ENCODE measurements around the gene GSN. TPM values are rescaled to one million over a fixed set of nuclear protein-coding genes. Genes with fewer than 3 reads are reported as not detected.
A peak's percentile ranks its signal among the peaks of the same experiment; 100 is the strongest.

GSN gene
- polyA plus RNA-seq, 1 of the 3 experiments (the other 2 are of a cell fraction), result 168 TPM

- POLR2A ChIA-PET, result no interaction called here
- H3K4me1 ChIP-seq (ENCODE audit: control insufficient read depth in 1 of 2, insufficient read depth in 2 of 2, low read depth in 1 of 2, low read length in 1 of 2), result peaks cover 33 to 80% of the 10 kb centered on the region in 2 experiments; a peak in 3 of 4 replicates
- TF ChIP-seq TEAD4 (IDR thresholded peaks at IDR 0.05; ENCODE audit: borderline replicate concordance, insufficient read depth), result peak; percentile 35; the same call in 1 of the 2 replicates
- TF ChIP-seq FOSL2 (IDR thresholded peaks at IDR 0.05; ENCODE audit: borderline replicate concordance, low read depth), result peak; percentile 100
- peak; percentile 87 for TF ChIP-seq TCF12 (IDR thresholded peaks at IDR 0.05)
- TF ChIP-seq, protein P1, sequence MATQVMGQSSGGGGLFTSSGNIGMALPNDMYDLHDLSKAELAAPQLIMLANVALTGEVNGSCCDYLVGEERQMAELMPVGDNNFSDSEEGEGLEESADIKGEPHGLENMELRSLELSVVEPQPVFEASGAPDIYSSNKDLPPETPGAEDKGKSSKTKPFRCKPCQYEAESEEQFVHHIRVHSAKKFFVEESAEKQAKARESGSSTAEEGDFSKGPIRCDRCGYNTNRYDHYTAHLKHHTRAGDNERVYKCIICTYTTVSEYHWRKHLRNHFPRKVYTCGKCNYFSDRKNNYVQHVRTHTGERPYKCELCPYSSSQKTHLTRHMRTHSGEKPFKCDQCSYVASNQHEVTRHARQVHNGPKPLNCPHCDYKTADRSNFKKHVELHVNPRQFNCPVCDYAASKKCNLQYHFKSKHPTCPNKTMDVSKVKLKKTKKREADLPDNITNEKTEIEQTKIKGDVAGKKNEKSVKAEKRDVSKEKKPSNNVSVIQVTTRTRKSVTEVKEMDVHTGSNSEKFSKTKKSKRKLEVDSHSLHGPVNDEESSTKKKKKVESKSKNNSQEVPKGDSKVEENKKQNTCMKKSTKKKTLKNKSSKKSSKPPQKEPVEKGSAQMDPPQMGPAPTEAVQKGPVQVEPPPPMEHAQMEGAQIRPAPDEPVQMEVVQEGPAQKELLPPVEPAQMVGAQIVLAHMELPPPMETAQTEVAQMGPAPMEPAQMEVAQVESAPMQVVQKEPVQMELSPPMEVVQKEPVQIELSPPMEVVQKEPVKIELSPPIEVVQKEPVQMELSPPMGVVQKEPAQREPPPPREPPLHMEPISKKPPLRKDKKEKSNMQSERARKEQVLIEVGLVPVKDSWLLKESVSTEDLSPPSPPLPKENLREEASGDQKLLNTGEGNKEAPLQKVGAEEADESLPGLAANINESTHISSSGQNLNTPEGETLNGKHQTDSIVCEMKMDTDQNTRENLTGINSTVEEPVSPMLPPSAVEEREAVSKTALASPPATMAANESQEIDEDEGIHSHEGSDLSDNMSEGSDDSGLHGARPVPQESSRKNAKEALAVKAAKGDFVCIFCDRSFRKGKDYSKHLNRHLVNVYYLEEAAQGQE (IDR thresholded peaks at IDR 0.05; ENCODE audit: low read depth, low read length), result peak; percentile 73; the same call in 1 of the 2 replicates
- peak; percentile 79; the same call in 1 of the 2 replicates for TF ChIP-seq RXRA (IDR thresholded peaks at IDR 0.05; ENCODE audit: borderline replicate concordance, low read depth)
- TF ChIP-seq RAD21 (IDR thresholded peaks at IDR 0.05; ENCODE audit: low read length), result no peak
- peak; percentile 53; the same call in 1 of the 2 replicates for TF ChIP-seq PBX3 (IDR thresholded peaks at IDR 0.05)
- TF ChIP-seq SMC3 (IDR thresholded peaks at IDR 0.05; ENCODE audit: low read depth, low read length), result no peak
- peak; percentile 36; the same call in 1 of the 2 replicates for TF ChIP-seq CTCF (IDR thresholded peaks at IDR 0.05)
- TF ChIP-seq RFX5 (IDR thresholded peaks at IDR 0.05; ENCODE audit: low read length), result no peak
- TF ChIP-seq NFIC (IDR thresholded peaks at IDR 0.05; ENCODE audit: borderline replicate concordance), result peak; percentile 73; the same call in 1 of the 2 replicates
- TF ChIP-seq EZH2phosphoT487 (IDR thresholded peaks at IDR 0.05; ENCODE audit: borderline replicate concordance, low read depth), result no peak
- TF ChIP-seq, protein P2, sequence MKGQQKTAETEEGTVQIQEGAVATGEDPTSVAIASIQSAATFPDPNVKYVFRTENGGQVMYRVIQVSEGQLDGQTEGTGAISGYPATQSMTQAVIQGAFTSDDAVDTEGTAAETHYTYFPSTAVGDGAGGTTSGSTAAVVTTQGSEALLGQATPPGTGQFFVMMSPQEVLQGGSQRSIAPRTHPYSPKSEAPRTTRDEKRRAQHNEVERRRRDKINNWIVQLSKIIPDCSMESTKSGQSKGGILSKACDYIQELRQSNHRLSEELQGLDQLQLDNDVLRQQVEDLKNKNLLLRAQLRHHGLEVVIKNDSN (IDR thresholded peaks at IDR 0.05; ENCODE audit: borderline replicate concordance, low read depth), result no peak
- no peak for TF ChIP-seq MEF2A (IDR thresholded peaks at IDR 0.05; ENCODE audit: borderline replicate concordance, low read depth)
- no peak for TF ChIP-seq FOXJ3 (CRISPR knock-in tag; IDR thresholded peaks at IDR 0.05)
- TF ChIP-seq SIN3A (IDR thresholded peaks at IDR 0.05; ENCODE audit: borderline replicate concordance, low read depth, low read length), result peak; percentile 75; the same call in 1 of the 2 replicates
- no peak for TF ChIP-seq CHD2 (IDR thresholded peaks at IDR 0.05; ENCODE audit: low read length, partially characterized antibody)
- TF ChIP-seq NRF1 (IDR thresholded peaks at IDR 0.05; ENCODE audit: low read depth, low read length), result no peak
- TF ChIP-seq GATA2 (CRISPR knock-in tag; IDR thresholded peaks at IDR 0.05), result no peak
- no peak for TF ChIP-seq USF2 (IDR thresholded peaks at IDR 0.05; ENCODE audit: borderline replicate concordance, low read depth, low read length)
- peak in 1 of 2 experiments; percentile 83; a peak in 2 of 4 replicates for TF ChIP-seq EP300 (IDR thresholded peaks at IDR 0.05; ENCODE audit: borderline replicate concordance in 1 of 2, low read depth in 1 of 2, low read length in 1 of 2)
- TF ChIP-seq RCOR1 (IDR thresholded peaks at IDR 0.05; ENCODE audit: low read length), result no peak
- TF ChIP-seq MXI1 (IDR thresholded peaks at IDR 0.05; ENCODE audit: low read depth, low read length), result no peak
- peak; percentile 62 for TF ChIP-seq MAX (IDR thresholded peaks at IDR 0.05; ENCODE audit: low read depth)
These were observed 19.2 kb downstream of the GSN start for GRCh38 chr9:121286973-121287741.

More at GRCh38 chr9:121286973-121287741, 19.2 kb downstream of the GSN start:
- no peaks in the 10 kb centered on the region for H3K9me2 ChIP-seq
- peak overlapping the region; percentile 76 for H3K9ac ChIP-seq
- H4K20me1 ChIP-seq (ENCODE audit: insufficient read depth), result no peaks in the 10 kb centered on the region
- H3K9me3 ChIP-seq, result no peaks in the 10 kb centered on the region
- peaks cover 30% of the 10 kb centered on the region; the same call in 1 of the 2 replicates for H3K79me2 ChIP-seq (ENCODE audit: insufficient read depth)
- peaks cover 27% of the 10 kb centered on the region for H3F3A ChIP-seq (replicated peaks; ENCODE audit: insufficient read depth)
- peak overlapping the region; percentile 56 for H2AFZ ChIP-seq (ENCODE audit: low read depth)
- no peak for DNase-seq
- 21% methylated on average over 13 of the region's 13 CpGs for WGBS (ENCODE audit: low lambda C conversion rate)
- CTCF ChIA-PET, result interaction anchor here (0.9 to 3.6 kb wide), 5 partner anchors 9 to 252 kb away, joined by 3 to 25 read pairs (median 3); partner anchors contain the start of gene RAB14
- H3K4me2 ChIP-seq, result peak overlapping the region; percentile 81
- H3K27ac ChIP-seq (ENCODE audit: low read depth in 2 of 2, low read length in 1 of 2), result peak overlapping the region; percentile 88 to 94
- H3K4me3 ChIP-seq (ENCODE audit: low read depth in 2 of 2, low read length in 1 of 2), result no peak overlapping the region
- no peaks in the 10 kb centered on the region for H3K27me3 ChIP-seq (ENCODE audit: insufficient read depth)
- peaks cover 0 to 16% of the 10 kb centered on the region in 2 experiments for H3K36me3 ChIP-seq (replicated peaks in 1 of 2; ENCODE audit: control insufficient read depth in 1 of 2, insufficient read depth in 2 of 2, low read length in 1 of 2)
